ENCODE measurements around the gene PXMP4. TPM values are rescaled to one million over a fixed set of nuclear protein-coding genes. Genes with fewer than 3 reads are reported as not detected.

PXMP4 gene
- total and polyA plus RNA-seq, 2 experiments from 2014 or later, result 5.9 to 14.1 TPM

DNA sequence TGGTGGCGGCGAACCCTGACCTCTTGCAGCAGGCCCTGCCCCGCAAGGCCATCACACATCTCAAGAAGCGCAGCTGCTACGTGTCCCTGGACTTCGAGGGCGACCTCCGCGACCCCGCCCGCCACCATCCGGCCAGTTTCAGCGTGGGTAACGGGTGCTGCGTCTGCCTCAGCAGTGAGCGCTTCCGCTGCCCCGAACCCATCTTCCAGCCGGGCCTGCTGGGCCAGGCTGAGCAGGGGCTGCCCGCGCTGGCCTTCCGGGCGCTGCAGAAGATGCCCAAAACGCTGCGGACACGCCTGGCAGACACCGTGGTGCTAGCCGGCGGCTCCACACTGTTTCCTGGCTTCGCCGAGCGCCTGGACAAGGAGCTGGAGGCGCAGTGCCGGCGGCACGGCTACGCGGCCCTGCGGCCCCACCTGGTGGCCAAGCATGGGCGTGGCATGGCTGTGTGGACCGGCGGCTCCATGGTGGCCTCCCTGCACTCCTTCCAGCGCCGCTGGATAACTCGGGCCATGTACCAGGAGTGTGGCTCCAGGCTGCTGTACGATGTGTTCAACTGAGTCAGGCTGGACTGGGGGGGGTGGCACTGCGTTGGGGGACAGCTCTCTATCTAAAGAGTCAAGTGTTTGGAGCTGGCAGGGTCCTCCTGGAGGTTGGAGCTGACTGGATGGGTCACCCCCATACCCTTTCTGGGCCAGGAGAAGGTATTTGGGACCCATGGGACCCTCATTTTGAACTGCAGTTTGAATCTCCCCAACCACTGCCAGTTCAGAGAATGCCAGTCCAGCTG lies 52.2 kb downstream of the PXMP4 start:
- H3K36me3 ChIP-seq (ENCODE audit: low read depth), result no peaks in the 10 kb centered on the region
- peaks cover 23% of the 10 kb centered on the region for H3K4me1 ChIP-seq (ENCODE audit: insufficient read depth)
- 40 to 56% methylated on average over 41 to 47 of the region's 47 CpGs for WGBS, 2 experiments (ENCODE audit: low coverage in 1 of 2, low lambda C conversion rate in 2 of 2, missing lambda C conversion rate in 2 of 2)
- TF ChIP-seq EZH2phosphoT487 (IDR thresholded peaks at IDR 0.05; ENCODE audit: insufficient read depth, low read depth) (no peak), EZH2 (IDR thresholded peaks at IDR 0.05; ENCODE audit: insufficient read depth, poor library complexity, severe bottlenecking) (no peak)
- peak overlapping the region; percentile 52 for H3K9ac ChIP-seq
- H3K9me3 ChIP-seq (ENCODE audit: low read depth), result no peaks in the 10 kb centered on the region
- H2AFZ ChIP-seq, result peak overlapping the region; percentile 80
- peaks cover 11% of the 10 kb centered on the region; the same call in 1 of the 2 replicates for H3K79me2 ChIP-seq (ENCODE audit: insufficient read depth)
- in situ Hi-C loops (cut with MboI), result no loop called here
- peak overlapping the region; percentile 63 for H3K4me2 ChIP-seq (ENCODE audit: unreplicated experiment)
- H3K9me2 ChIP-seq (ENCODE audit: insufficient read depth), result no peaks in the 10 kb centered on the region
- H3K27me3 ChIP-seq (replicated peaks; ENCODE audit: insufficient read depth), result no peaks in the 10 kb centered on the region
- DNase-seq, result peak; percentile 85
- peaks cover 16% of the 10 kb centered on the region for H3F3A ChIP-seq (ENCODE audit: insufficient read depth)
- peak overlapping the region; percentile 28 for H3K27ac ChIP-seq
- H3K4me3 ChIP-seq, result peak overlapping the region; percentile 66
- H4K20me1 ChIP-seq (ENCODE audit: insufficient read depth), result no peaks in the 10 kb centered on the region

GRCh38 chr20:33667245-33667675 lies 52.9 kb downstream of the PXMP4 start:
- Histone ChIP-seq H3F3A (ENCODE audit: insufficient read depth) (peaks cover 16% of the 10 kb centered on the region), H3K36me3 (ENCODE audit: low read depth) (no peaks in the 10 kb centered on the region), H3K27ac (peak overlapping the region; percentile 28), H3K4me1 (ENCODE audit: insufficient read depth) (peaks cover 18% of the 10 kb centered on the region), H3K79me2 (ENCODE audit: insufficient read depth) (peaks cover 5% of the 10 kb centered on the region; the same call in 1 of the 2 replicates), H3K27me3 (replicated peaks; ENCODE audit: insufficient read depth) (no peaks in the 10 kb centered on the region), H3K9ac (peak overlapping the region; percentile 52), H3K4me2 (ENCODE audit: unreplicated experiment) (peak overlapping the region; percentile 63), H3K4me3 (peak overlapping the region; percentile 66), H3K9me2 (ENCODE audit: insufficient read depth) (no peaks in the 10 kb centered on the region), H2AFZ (peak overlapping the region; percentile 80), H3K9me3 (ENCODE audit: low read depth) (no peaks in the 10 kb centered on the region), H4K20me1 (ENCODE audit: insufficient read depth) (no peaks in the 10 kb centered on the region)
- TF ChIP-seq EZH2 (IDR thresholded peaks at IDR 0.05; ENCODE audit: insufficient read depth, poor library complexity, severe bottlenecking) (no peak), EZH2phosphoT487 (IDR thresholded peaks at IDR 0.05; ENCODE audit: insufficient read depth, low read depth) (no peak)
- in situ Hi-C loops (cut with MboI), result no loop called here
- 32 to 51% methylated on average over 38 to 45 of the region's 55 CpGs for WGBS, 2 experiments (ENCODE audit: low coverage in 1 of 2, low lambda C conversion rate in 2 of 2, missing lambda C conversion rate in 2 of 2)
- DNase-seq, result no peak

DNA sequence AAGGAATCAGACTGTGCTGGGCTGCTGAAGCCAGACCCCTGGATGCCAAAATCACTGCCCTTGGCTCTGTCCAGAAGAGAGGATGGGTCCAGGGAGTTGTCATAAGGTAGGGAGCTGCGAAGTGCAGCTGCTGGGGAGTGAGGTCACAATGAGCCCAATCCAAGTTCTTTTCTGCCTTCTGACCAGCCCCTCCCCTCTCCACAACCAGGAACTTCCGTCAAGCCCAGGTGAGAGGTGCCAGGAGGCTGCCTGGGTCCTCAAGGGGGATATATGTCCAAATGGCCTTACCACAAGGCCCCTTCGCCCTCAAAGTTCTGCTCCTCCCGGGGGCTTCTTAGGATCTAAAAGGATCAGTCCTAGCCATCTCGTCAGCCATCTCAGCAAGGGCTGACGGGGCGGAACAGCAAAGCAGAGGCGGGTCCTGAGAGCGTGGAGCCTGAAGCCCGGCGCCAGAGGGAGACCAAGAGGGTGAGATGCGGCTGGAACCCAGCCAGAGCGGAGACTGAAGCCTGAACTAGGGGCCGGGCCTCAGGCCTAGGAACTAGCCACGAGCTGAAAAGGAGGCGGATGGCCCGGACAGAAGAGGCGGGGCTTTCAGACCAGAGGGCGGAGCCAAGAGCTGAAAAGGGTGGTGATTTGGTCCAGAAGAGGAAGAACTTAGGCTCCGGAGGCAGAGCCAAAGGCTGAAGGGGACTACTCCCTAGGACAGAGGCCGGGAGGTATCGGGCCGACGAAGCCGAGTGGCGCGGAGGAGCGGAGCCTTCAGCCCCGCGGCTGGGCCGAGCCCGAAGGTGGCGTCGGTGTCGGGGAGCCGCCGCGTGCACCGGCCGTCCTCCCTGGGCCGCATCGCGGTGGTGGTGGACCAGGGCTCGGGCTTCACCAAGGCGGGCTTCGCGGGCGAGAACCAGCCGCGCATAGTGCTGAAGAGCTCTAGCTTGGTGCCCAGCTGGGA lies 53.5 kb downstream of the PXMP4 start, which contains the start of gene ACTL10:
TSS of gene ACTL10 (plus strand) at position 651 of the 952 bp plus-strand sequence. CDS start 555 bp downstream, outside the sequence.
- H3K9me2 ChIP-seq (ENCODE audit: insufficient read depth), result no peaks in the 10 kb centered on the region
- H3K79me2 ChIP-seq (ENCODE audit: insufficient read depth), result peaks cover 6% of the 10 kb centered on the region; the same call in 1 of the 2 replicates
- TF ChIP-seq EZH2 (IDR thresholded peaks at IDR 0.05; ENCODE audit: insufficient read depth, poor library complexity, severe bottlenecking) (no peak), EZH2phosphoT487 (IDR thresholded peaks at IDR 0.05; ENCODE audit: insufficient read depth, low read depth) (no peak)
- DNase-seq, result peak; percentile 100
- H3K36me3 ChIP-seq (ENCODE audit: low read depth), result no peaks in the 10 kb centered on the region
- in situ Hi-C loops (cut with MboI), result no loop called here
- H3K27me3 ChIP-seq (replicated peaks; ENCODE audit: insufficient read depth), result no peaks in the 10 kb centered on the region
- H3K27ac ChIP-seq, result peak within 1 kb of the TSS; percentile 71
- H3F3A ChIP-seq (ENCODE audit: insufficient read depth), result peaks cover 16% of the 10 kb centered on the region
- H4K20me1 ChIP-seq (ENCODE audit: insufficient read depth), result no peaks in the 10 kb centered on the region
- peak within 1 kb of the TSS; percentile 66 for H3K4me3 ChIP-seq
- peak within 1 kb of the TSS; percentile 80 for H2AFZ ChIP-seq
- H3K9me3 ChIP-seq (ENCODE audit: low read depth), result no peaks in the 10 kb centered on the region
- H3K4me2 ChIP-seq (ENCODE audit: unreplicated experiment), result peak within 1 kb of the TSS; percentile 63
- peak within 1 kb of the TSS; percentile 63 for H3K9ac ChIP-seq
- peaks cover 16% of the 10 kb centered on the region; the same call in 1 of the 2 replicates for H3K4me1 ChIP-seq (ENCODE audit: insufficient read depth)
- WGBS, 2 experiments (ENCODE audit: low coverage in 1 of 2, low lambda C conversion rate in 2 of 2, missing lambda C conversion rate in 2 of 2), result 4 to 5% methylated on average over 41 to 47 of the region's 50 CpGs

GRCh38 chr20:33664762-33665144 lies 55.4 kb downstream of the PXMP4 start:
- Histone ChIP-seq H3K9me2 (ENCODE audit: insufficient read depth) (no peaks in the 10 kb centered on the region), H4K20me1 (ENCODE audit: insufficient read depth) (no peaks in the 10 kb centered on the region), H3K9me3 (ENCODE audit: low read depth) (no peaks in the 10 kb centered on the region), H3K9ac (no peak overlapping the region), H3F3A (ENCODE audit: insufficient read depth) (peaks cover 16% of the 10 kb centered on the region), H2AFZ (no peak overlapping the region), H3K4me3 (no peak overlapping the region), H3K79me2 (ENCODE audit: insufficient read depth) (peaks cover 6% of the 10 kb centered on the region; the same call in 1 of the 2 replicates), H3K27ac (peak overlapping the region; percentile 72; the same call in 1 of the 2 replicates), H3K27me3 (replicated peaks; ENCODE audit: insufficient read depth) (no peaks in the 10 kb centered on the region), H3K36me3 (ENCODE audit: low read depth) (no peaks in the 10 kb centered on the region), H3K4me2 (ENCODE audit: unreplicated experiment) (no peak overlapping the region), H3K4me1 (ENCODE audit: insufficient read depth) (peaks cover 16% of the 10 kb centered on the region; the same call in 1 of the 2 replicates)
- in situ Hi-C loops (cut with MboI), result no loop called here
- peak; percentile 45 for DNase-seq
- TF ChIP-seq EZH2 (IDR thresholded peaks at IDR 0.05; ENCODE audit: insufficient read depth, poor library complexity, severe bottlenecking), result no peak
- no peak for TF ChIP-seq EZH2phosphoT487 (IDR thresholded peaks at IDR 0.05; ENCODE audit: insufficient read depth, low read depth)
- 94 to 97% methylated on average over 2 of the region's 2 CpGs for WGBS, 2 experiments (ENCODE audit: low coverage in 1 of 2, low lambda C conversion rate in 2 of 2, missing lambda C conversion rate in 2 of 2)
